ENCODE measurements around the gene SPRR5.

- TF ChIP-seq CTCF (conservative IDR thresholded peaks at IDR 0.05) = no peak
- no peak for TF ChIP-seq EZH2 (IDR thresholded peaks at IDR 0.05; ENCODE audit: low read depth)
Observed at GRCh38 chr1:152933196-152933595, 13.8 kb upstream of the SPRR5 start.
